K562 (cell line): Measurements from ENCODE around the gene RNF215. TPM values are rescaled to one million over a fixed set of nuclear protein-coding genes. Genes with fewer than 3 reads are reported as not detected.

Experiments used
- ATAC-seq: fragments of 200-7000 bp; cut with Tn5 transposase; 3 replicates; pipeline ENCODE4 v1.9.1; 2020; ENCODE audit warnings: moderate library complexity
- BruUV-seq: library from RNA; stranded (reverse); fragments of 400-500 nt; replicated peaks from 2 replicates; lab custom pipeline; 2021; lab: Mats Ljungman, UMichigan
- CTCF ChIA-PET: fragments of 300-600 bp; formaldehyde crosslinking; extraction: SDS; loops from one replicate; lab custom pipeline; 2021; ENCODE audit warnings: low intra/inter-chr PET ratio; lab: Yijun Ruan, JAX
- POLR2A ChIA-PET: fragments of 300-600, 350-650 bp; sonication (Branson Sonifier 250); formaldehyde crosslinking; extraction: SDS; loops from one replicate; lab custom pipeline; 2021; ENCODE audit warnings: antibody characterized with exemption, inconsistent platforms; lab: Yijun Ruan, JAX
- DNase-seq, 4 experiments: peaks; one replicate each; pipeline versions ENCODE4 v3.0.0 to v3.0.0-alpha.2; 2011 to 2018; ENCODE audit warnings: low spot score in 3 of 4, mixed read lengths in 3 of 4; ENCODE audit errors: extremely low read depth in 1 of 4
- FAIRE-seq: peaks from 2 replicates; lab custom pipeline; 2011; peaks lifted over from hg19 to GRCh38; lab: Jason Lieb, UNC
- H2AFZ ChIP-seq: 2 replicates; pipeline ENCODE4 v1.6.0; 2011; ENCODE audit warnings: low read depth, low read length, control low read depth, inconsistent platforms
- H3K27ac ChIP-seq: fragments of 200-600 bp; 3 replicates; pipeline ENCODE4 v1.8.0; 2011; ENCODE audit warnings: low read depth, mild to moderate bottlenecking, control low read depth, inconsistent platforms, low read length, moderate library complexity, mixed read lengths; ENCODE audit errors: extremely low read depth
- H3K27me3 ChIP-seq, 2 experiments: fragments of 300-600 bp in 1 of 2; 2 replicates in 1 of 2; 3 replicates in 1 of 2; pipeline versions ENCODE4 v1.6.0 to v1.8.0; 2011; ENCODE audit warnings: inconsistent platforms in 2 of 2, low read length in 2 of 2, mild to moderate bottlenecking in 1 of 2, mixed read lengths in 1 of 2, moderate library complexity in 1 of 2; ENCODE audit not compliant: control insufficient read depth in 2 of 2, insufficient read depth in 2 of 2
- H3K36me3 ChIP-seq: fragments of 300-600 bp; 3 replicates; pipeline ENCODE4 v1.8.0; 2011; ENCODE audit warnings: mild to moderate bottlenecking, low read length, inconsistent platforms; ENCODE audit not compliant: control insufficient read depth, insufficient read depth
- H3K4me1 ChIP-seq, 2 experiments: fragments of 200-600 bp in 1 of 2; replicated peaks in 1 of 2; 2 replicates in 1 of 2; 3 replicates in 1 of 2; pipeline versions ENCODE4 v1.5.1 to v1.8.0; 2011; ENCODE audit warnings: inconsistent platforms in 2 of 2, low read length in 2 of 2, mild to moderate bottlenecking in 1 of 2, mixed read lengths in 1 of 2, moderate library complexity in 1 of 2; ENCODE audit not compliant: control insufficient read depth in 2 of 2, insufficient read depth in 2 of 2
- H3K4me2 ChIP-seq: 2 replicates; pipeline ENCODE4 v1.6.1; 2011; ENCODE audit warnings: low read length, control low read depth, inconsistent platforms, mixed read lengths; ENCODE audit not compliant: insufficient read depth
- H3K4me3 ChIP-seq: fragments of 200-600 bp; sonication (generic), shearing (Covaris generic); 2 replicates; pipeline ENCODE4 v1.5.1; 2016; ENCODE audit warnings: control low read depth, inconsistent platforms
- H3K79me2 ChIP-seq: fragments of 200-600 bp; 3 replicates; pipeline ENCODE4 v1.8.0; 2011; ENCODE audit warnings: low read length, inconsistent platforms; ENCODE audit not compliant: control insufficient read depth, insufficient read depth
- H3K9ac ChIP-seq, 2 experiments: 2 replicates each; pipeline versions ENCODE4 v1.6.0 to v1.6.1; 2011; ENCODE audit warnings: low read depth in 2 of 2, low read length in 2 of 2, control low read depth in 1 of 2, inconsistent platforms in 1 of 2, mild to moderate bottlenecking in 1 of 2, mixed read lengths in 1 of 2; ENCODE audit not compliant: insufficient read depth in 1 of 2
- H3K9me1 ChIP-seq: one replicate; pipeline ENCODE4 v1.6.0; 2011; ENCODE audit warnings: inconsistent platforms, mild to moderate bottlenecking, low read length, moderate library complexity; ENCODE audit not compliant: control insufficient read depth, insufficient read depth
- H3K9me3 ChIP-seq: replicated peaks from 2 replicates; pipeline ENCODE4 v1.5.1; 2011; ENCODE audit warnings: low read depth, low read length, inconsistent platforms; ENCODE audit not compliant: control insufficient read depth, insufficient read depth
- H4K20me1 ChIP-seq: replicated peaks from 2 replicates; pipeline ENCODE4 v1.6.1; 2011; ENCODE audit warnings: low read length, inconsistent platforms, mixed read lengths; ENCODE audit not compliant: control insufficient read depth, insufficient read depth
- BHLHE40 ChIP-seq: IDR thresholded peaks from 2 replicates; pipeline ENCODE4 v1.6.1; 2011; ENCODE audit warnings: low read length, improper control_type of control experiment
- HDGF ChIP-seq: fragments of 450-650 bp; IDR thresholded peaks from 2 replicates; pipeline ENCODE4 v1.6.1; 2016
- HLTF ChIP-seq: fragments of 450-650 bp; IDR thresholded peaks from 2 replicates; pipeline ENCODE4 v1.6.1; 2016
- ID3 ChIP-seq, 2 experiments: fragments of 250-450 bp in 1 of 2; fragments of 450-650 bp in 1 of 2; sonication (Bioruptor Pico) in 1 of 2; IDR thresholded peaks; 2 replicates each; pipeline versions ENCODE4 v1.6.1 to v1.8.0; 2016 to 2021; ENCODE audit warnings: mild to moderate bottlenecking in 2 of 2, moderate library complexity in 2 of 2, missing compliant biosample characterization in 1 of 2, missing genetic modification characterization in 1 of 2
- KLF16 ChIP-seq: IDR thresholded peaks from 2 replicates; pipeline ENCODE4 v1.6.1; 2016; ENCODE audit warnings: antibody characterized with exemption
- NELFE ChIP-seq: IDR thresholded peaks from 2 replicates; pipeline ENCODE4 v1.6.1; 2011; ENCODE audit warnings: mild to moderate bottlenecking; ENCODE audit not compliant: insufficient read depth, insufficient read length
- STAG1 ChIP-seq: sonication (generic); formaldehyde crosslinking; IDR thresholded peaks from 2 replicates; pipeline ENCODE4 v1.5.0; 2020; ENCODE audit warnings: missing genetic modification reagents, borderline replicate concordance
- WGBS: fragments of 100-300 bp; shearing (Covaris generic); methylation state at CpG from one replicate; pipeline ENCODE4 v1.1.6; 2016; ENCODE audit warnings: low coverage, mixed read lengths; ENCODE audit not compliant: insufficient coverage; ENCODE audit errors: missing lambda C conversion rate; 5-methylcytosine and 5-hydroxymethylcytosine counted together
- in situ Hi-C: fragments of 300-500 bp; cut with MboI; formaldehyde crosslinking; loops from 4 replicates; pipeline ENCODE4 v1.15.0; 2018; ENCODE audit warnings: inconsistent platforms, mixed read lengths
- intact Hi-C: fragments of 100-400 bp; cut with micrococcal nuclease; formaldehyde crosslinking; loops from 2 replicates; pipeline ENCODE4 v1.14.2; 2022
- polyA plus RNA-seq, 8 experiments: library from polyadenylated mRNA; depleted of rRNA in 4 of 8; stranded (reverse) in 5 of 8; unstranded in 3 of 8; fragments of >200 nt; fragmentation: Nextera tagmentation in 2 of 8; fragmentation: Illumina TruSeq in 1 of 8; extraction: Ambion mirVana in 2 of 8; extraction: Trizol in 1 of 8; gene quantifications; 2 replicates each; pipeline versions ENCODE4 v1.2.1 to v1.2.3, GENCODE V29; 2011 to 2014; ENCODE audit warnings: inconsistent platforms in 1 of 8, missing spikeins in 1 of 8
- total RNA-seq, 7 experiments: library from RNA; depleted of rRNA in 6 of 7; stranded (reverse); fragments of >200 nt in 6 of 7; fragmentation: Illumina TruSeq in 2 of 7; extraction: Trizol in 2 of 7; gene quantifications; 2 replicates each; pipeline versions ENCODE4 v1.2.1 to v1.2.3, GENCODE V29; 2011 to 2021; ENCODE audit warnings: low replicate concordance in 1 of 7
- TF ChIP-seq, protein P1 (sequence below), 2 experiments: fragments of 450-650 bp; formaldehyde crosslinking in 1 of 2; IDR thresholded peaks; 2 replicates each; pipeline versions ENCODE4 v1.4.0 to v1.6.1; 2014 to 2020; ENCODE audit warnings: mild to moderate bottlenecking in 2 of 2, borderline replicate concordance in 1 of 2, low read depth in 1 of 2

Gene RNF215
- total and polyA plus RNA-seq, 9 of the 15 experiments (the other 6 are each of a cell fraction or from before 2014, with no cell fraction given), result 0.08 to 9.8 (median 2.7) TPM

- ATAC-seq, result no peak
- intact Hi-C loops, result no loop called here
- POLR2A ChIA-PET, result interaction anchor here (0.5 to 2.7 kb wide), 3 partner anchors 9 to 544 kb away, joined by 3 to 9 read pairs (median 3); partner anchors contain the start of gene ASCC2
- CTCF ChIA-PET, result interaction anchor here (1.5 kb wide), 1 partner anchor 96 kb away, joined by 3 read pairs; no protein-coding TSS in a partner anchor
- TF ChIP-seq ID3 (CRISPR knock-in tag; IDR thresholded peaks at IDR 0.05) (no peak), ID3 (tag; IDR thresholded peaks at IDR 0.05) (no peak), STAG1 (CRISPR knock-in tag) (no peak), HLTF (no peak), NELFE (no peak), HDGF (no peak), KLF16 (no peak), BHLHE40 (no peak)
- TF ChIP-seq, protein P1, sequence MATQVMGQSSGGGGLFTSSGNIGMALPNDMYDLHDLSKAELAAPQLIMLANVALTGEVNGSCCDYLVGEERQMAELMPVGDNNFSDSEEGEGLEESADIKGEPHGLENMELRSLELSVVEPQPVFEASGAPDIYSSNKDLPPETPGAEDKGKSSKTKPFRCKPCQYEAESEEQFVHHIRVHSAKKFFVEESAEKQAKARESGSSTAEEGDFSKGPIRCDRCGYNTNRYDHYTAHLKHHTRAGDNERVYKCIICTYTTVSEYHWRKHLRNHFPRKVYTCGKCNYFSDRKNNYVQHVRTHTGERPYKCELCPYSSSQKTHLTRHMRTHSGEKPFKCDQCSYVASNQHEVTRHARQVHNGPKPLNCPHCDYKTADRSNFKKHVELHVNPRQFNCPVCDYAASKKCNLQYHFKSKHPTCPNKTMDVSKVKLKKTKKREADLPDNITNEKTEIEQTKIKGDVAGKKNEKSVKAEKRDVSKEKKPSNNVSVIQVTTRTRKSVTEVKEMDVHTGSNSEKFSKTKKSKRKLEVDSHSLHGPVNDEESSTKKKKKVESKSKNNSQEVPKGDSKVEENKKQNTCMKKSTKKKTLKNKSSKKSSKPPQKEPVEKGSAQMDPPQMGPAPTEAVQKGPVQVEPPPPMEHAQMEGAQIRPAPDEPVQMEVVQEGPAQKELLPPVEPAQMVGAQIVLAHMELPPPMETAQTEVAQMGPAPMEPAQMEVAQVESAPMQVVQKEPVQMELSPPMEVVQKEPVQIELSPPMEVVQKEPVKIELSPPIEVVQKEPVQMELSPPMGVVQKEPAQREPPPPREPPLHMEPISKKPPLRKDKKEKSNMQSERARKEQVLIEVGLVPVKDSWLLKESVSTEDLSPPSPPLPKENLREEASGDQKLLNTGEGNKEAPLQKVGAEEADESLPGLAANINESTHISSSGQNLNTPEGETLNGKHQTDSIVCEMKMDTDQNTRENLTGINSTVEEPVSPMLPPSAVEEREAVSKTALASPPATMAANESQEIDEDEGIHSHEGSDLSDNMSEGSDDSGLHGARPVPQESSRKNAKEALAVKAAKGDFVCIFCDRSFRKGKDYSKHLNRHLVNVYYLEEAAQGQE (IDR thresholded peaks at IDR 0.05; ENCODE audit: borderline replicate concordance), result no peak
- TF ChIP-seq, protein P1 (CRISPR knock-in tag; IDR thresholded peaks at IDR 0.05; ENCODE audit: low read depth), result no peak
- no TSS peak for BruUV-seq
- H3K9me3 ChIP-seq, result no peaks in the 10 kb centered on the region
- H3K36me3 ChIP-seq, result no peaks in the 10 kb centered on the region
- DNase-seq, result no peak
- no peak overlapping the region for H3K27ac ChIP-seq
- no peaks in the 10 kb centered on the region for H3K9me1 ChIP-seq
- H4K20me1 ChIP-seq, result no peaks in the 10 kb centered on the region
- 50% methylated on average over 2 of the region's 5 CpGs for WGBS
- no peak overlapping the region for H3K9ac ChIP-seq
- H3K4me2 ChIP-seq, result no peak overlapping the region
- H3K27me3 ChIP-seq, result no peaks in the 10 kb centered on the region
- in situ Hi-C loops, result loop anchor here (25.0 kb wide), 1 partner anchor 270 kb away; no protein-coding TSS in a partner anchor
- no peaks in the 10 kb centered on the region for H3K79me2 ChIP-seq
- peaks cover 5 to 14% of the 10 kb centered on the region in 2 experiments; a peak in 4 of 5 replicates for H3K4me1 ChIP-seq
- no peak for FAIRE-seq
- no peak overlapping the region for H2AFZ ChIP-seq
- no peak overlapping the region for H3K4me3 ChIP-seq
Observed at GRCh38 chr22:30382340-30382739, 4.9 kb downstream of the RNF215 start.
